ENCODE results near the gene ROCK2.
A peak's percentile ranks its signal among the peaks of the same experiment; 100 is the strongest.
"Not testable (repeated sequence)": the region's sequence is repeated elsewhere in the genome, so short reads cannot be mapped to it uniquely, and the experiment has no call there.

Gene ROCK2

GRCh38 chr2:11236335-11236734 lies 108.1 kb downstream of the ROCK2 start:
- no peak overlapping the region for H3K18ac ChIP-seq (ENCODE audit: low read length)
- no peaks in the 10 kb centered on the region for H3K79me2 ChIP-seq (ENCODE audit: control insufficient read depth, insufficient read depth, low read length)
- H2BK5ac ChIP-seq (ENCODE audit: low read length) = no peak overlapping the region
- no peak overlapping the region for H2AK5ac ChIP-seq (ENCODE audit: low read length)
- DNase-seq = peak; percentile 21
- no peak overlapping the region for H3K4ac ChIP-seq (ENCODE audit: low read depth, low read length)
- H4K8ac ChIP-seq (ENCODE audit: low read depth, low read length) = no peak overlapping the region
- no peak overlapping the region for H2BK120ac ChIP-seq (ENCODE audit: low read depth, low read length)
- no peaks in the 10 kb centered on the region for H3K36me3 ChIP-seq (ENCODE audit: control insufficient read depth, insufficient read depth, low read length)
- no peaks in the 10 kb centered on the region for H3K27me3 ChIP-seq (ENCODE audit: insufficient read depth, low read length, poor library complexity)
- H3K4me2 ChIP-seq (ENCODE audit: low read length) = no peak overlapping the region
- no peak overlapping the region for H3K23ac ChIP-seq (ENCODE audit: low read length)
- peaks cover 2% of the 10 kb centered on the region for H3K79me1 ChIP-seq (ENCODE audit: low read length)
- H2BK15ac ChIP-seq (replicated peaks; ENCODE audit: low read depth) = no peak overlapping the region
- H4K5ac ChIP-seq (ENCODE audit: low read length) = no peak overlapping the region
- no peak overlapping the region for H3K4me3 ChIP-seq (ENCODE audit: low read length)
- no CpG with 5 or more reads among the region's 3 CpGs for WGBS (ENCODE audit: extremely low coverage, insufficient coverage, low lambda C conversion rate)
- H3K56ac ChIP-seq (ENCODE audit: low read length) = no peak overlapping the region
- no peak overlapping the region for H3K27ac ChIP-seq (ENCODE audit: low read depth, low read length)
- no peak overlapping the region for H3K9ac ChIP-seq (ENCODE audit: low read length)
- H3K4me1 ChIP-seq (ENCODE audit: control insufficient read depth, low read depth, low read length) = no peaks in the 10 kb centered on the region

GRCh38 chr2:11235583-11235982 lies 108.9 kb downstream of the ROCK2 start:
- Histone ChIP-seq H2BK5ac (ENCODE audit: low read length) (no peak overlapping the region), H4K5ac (ENCODE audit: low read length) (no peak overlapping the region), H4K8ac (ENCODE audit: low read depth, low read length) (no peak overlapping the region), H2BK120ac (ENCODE audit: low read depth, low read length) (no peak overlapping the region), H3K4me3 (ENCODE audit: low read length) (no peak overlapping the region), H3K4me2 (ENCODE audit: low read length) (no peak overlapping the region), H3K56ac (ENCODE audit: low read length) (no peak overlapping the region), H3K18ac (ENCODE audit: low read length) (no peak overlapping the region), H3K27me3 (ENCODE audit: insufficient read depth, low read length, poor library complexity) (no peaks in the 10 kb centered on the region), H2AK5ac (ENCODE audit: low read length) (no peak overlapping the region), H3K9ac (ENCODE audit: low read length) (no peak overlapping the region), H3K79me2 (ENCODE audit: control insufficient read depth, insufficient read depth, low read length) (no peaks in the 10 kb centered on the region), H3K4ac (ENCODE audit: low read depth, low read length) (no peak overlapping the region), H3K79me1 (ENCODE audit: low read length) (peaks cover 2% of the 10 kb centered on the region), H3K36me3 (ENCODE audit: control insufficient read depth, insufficient read depth, low read length) (no peaks in the 10 kb centered on the region), H3K27ac (ENCODE audit: low read depth, low read length) (no peak overlapping the region), H3K23ac (ENCODE audit: low read length) (no peak overlapping the region), H3K4me1 (ENCODE audit: control insufficient read depth, low read depth, low read length) (no peaks in the 10 kb centered on the region), H2BK15ac (replicated peaks; ENCODE audit: low read depth) (no peak overlapping the region)
- DNase-seq = no peak
- WGBS (ENCODE audit: extremely low coverage, insufficient coverage, low lambda C conversion rate) = 100% methylated on average over 1 of the region's 2 CpGs

- Histone ChIP-seq H3K4me1 (ENCODE audit: control insufficient read depth, low read depth, low read length) (no peaks in the 10 kb centered on the region), H3K27me3 (ENCODE audit: insufficient read depth, low read length, poor library complexity) (no peaks in the 10 kb centered on the region), H4K8ac (ENCODE audit: low read depth, low read length) (no peak overlapping the region), H3K36me3 (ENCODE audit: control insufficient read depth, insufficient read depth, low read length) (no peaks in the 10 kb centered on the region), H2BK15ac (replicated peaks; ENCODE audit: low read depth) (no peak overlapping the region), H3K18ac (ENCODE audit: low read length) (no peak overlapping the region), H2BK5ac (ENCODE audit: low read length) (no peak overlapping the region), H3K4me3 (ENCODE audit: low read length) (no peak overlapping the region), H2BK120ac (ENCODE audit: low read depth, low read length) (no peak overlapping the region), H3K27ac (ENCODE audit: low read depth, low read length) (no peak overlapping the region), H3K79me1 (ENCODE audit: low read length) (peaks cover 2% of the 10 kb centered on the region), H4K5ac (ENCODE audit: low read length) (no peak overlapping the region), H2AK5ac (ENCODE audit: low read length) (no peak overlapping the region), H3K4me2 (ENCODE audit: low read length) (no peak overlapping the region), H3K23ac (ENCODE audit: low read length) (no peak overlapping the region), H3K9ac (ENCODE audit: low read length) (no peak overlapping the region), H3K79me2 (ENCODE audit: control insufficient read depth, insufficient read depth, low read length) (no peaks in the 10 kb centered on the region), H3K56ac (ENCODE audit: low read length) (no peak overlapping the region), H3K4ac (ENCODE audit: low read depth, low read length) (no peak overlapping the region)
- WGBS (ENCODE audit: extremely low coverage, insufficient coverage, low lambda C conversion rate) = no CpG with 5 or more reads among the region's 1 CpG
- no peak for DNase-seq
Observed at GRCh38 chr2:11234309-11234708, 110.1 kb downstream of the ROCK2 start.

GRCh38 chr2:11231193-11231592 lies 113.2 kb downstream of the ROCK2 start:
- H3K9ac ChIP-seq (ENCODE audit: low read length); H3K27ac ChIP-seq (ENCODE audit: low read depth, low read length); H4K5ac ChIP-seq (ENCODE audit: low read length); H2BK120ac ChIP-seq (ENCODE audit: low read depth, low read length); H4K8ac ChIP-seq (ENCODE audit: low read depth, low read length); H3K23ac ChIP-seq (ENCODE audit: low read length); H3K4me3 ChIP-seq (ENCODE audit: low read length); DNase-seq; H3K56ac ChIP-seq (ENCODE audit: low read length); H3K27me3 ChIP-seq (ENCODE audit: insufficient read depth, low read length, poor library complexity); H3K79me1 ChIP-seq (ENCODE audit: low read length); H2AK5ac ChIP-seq (ENCODE audit: low read length); H3K4ac ChIP-seq (ENCODE audit: low read depth, low read length); H2BK5ac ChIP-seq (ENCODE audit: low read length); H3K4me2 ChIP-seq (ENCODE audit: low read length); H2BK15ac ChIP-seq (replicated peaks; ENCODE audit: low read depth); H3K36me3 ChIP-seq (ENCODE audit: control insufficient read depth, insufficient read depth, low read length); H3K4me1 ChIP-seq (ENCODE audit: control insufficient read depth, low read depth, low read length); H3K18ac ChIP-seq (ENCODE audit: low read length); H3K79me2 ChIP-seq (ENCODE audit: control insufficient read depth, insufficient read depth, low read length): not testable (repeated sequence)
- WGBS (ENCODE audit: extremely low coverage, insufficient coverage, low lambda C conversion rate) = no CpG with 5 or more reads among the region's 11 CpGs

GRCh38 chr2:11228692-11229091 lies 115.7 kb downstream of the ROCK2 start:
- no peak overlapping the region for H3K18ac ChIP-seq (ENCODE audit: low read length)
- no peak overlapping the region for H3K56ac ChIP-seq (ENCODE audit: low read length)
- no peak for DNase-seq
- H3K27ac ChIP-seq (ENCODE audit: low read depth, low read length) = no peak overlapping the region
- H3K79me2 ChIP-seq (ENCODE audit: control insufficient read depth, insufficient read depth, low read length) = no peaks in the 10 kb centered on the region
- no peak overlapping the region for H2AK5ac ChIP-seq (ENCODE audit: low read length)
- no CpG with 5 or more reads among the region's 1 CpG for WGBS (ENCODE audit: extremely low coverage, insufficient coverage, low lambda C conversion rate)
- H4K8ac ChIP-seq (ENCODE audit: low read depth, low read length) = no peak overlapping the region
- H3K23ac ChIP-seq (ENCODE audit: low read length) = no peak overlapping the region
- no peak overlapping the region for H4K5ac ChIP-seq (ENCODE audit: low read length)
- no peaks in the 10 kb centered on the region for H3K36me3 ChIP-seq (ENCODE audit: control insufficient read depth, insufficient read depth, low read length)
- no peak overlapping the region for H3K4me3 ChIP-seq (ENCODE audit: low read length)
- H3K9ac ChIP-seq (ENCODE audit: low read length) = no peak overlapping the region
- H2BK15ac ChIP-seq (replicated peaks; ENCODE audit: low read depth) = no peak overlapping the region
- no peak overlapping the region for H3K4me2 ChIP-seq (ENCODE audit: low read length)
- no peaks in the 10 kb centered on the region for H3K79me1 ChIP-seq (ENCODE audit: low read length)
- no peak overlapping the region for H2BK5ac ChIP-seq (ENCODE audit: low read length)
- no peak overlapping the region for H2BK120ac ChIP-seq (ENCODE audit: low read depth, low read length)
- no peaks in the 10 kb centered on the region for H3K27me3 ChIP-seq (ENCODE audit: insufficient read depth, low read length, poor library complexity)
- no peak overlapping the region for H3K4ac ChIP-seq (ENCODE audit: low read depth, low read length)
- peaks cover 1% of the 10 kb centered on the region for H3K4me1 ChIP-seq (ENCODE audit: control insufficient read depth, low read depth, low read length)

- Histone ChIP-seq H3K56ac (ENCODE audit: low read length) (no peak overlapping the region), H3K9ac (ENCODE audit: low read length) (no peak overlapping the region), H3K79me2 (ENCODE audit: control insufficient read depth, insufficient read depth, low read length) (no peaks in the 10 kb centered on the region), H2AK5ac (ENCODE audit: low read length) (no peak overlapping the region), H3K79me1 (ENCODE audit: low read length) (no peaks in the 10 kb centered on the region), H3K27ac (ENCODE audit: low read depth, low read length) (no peak overlapping the region), H3K36me3 (ENCODE audit: control insufficient read depth, insufficient read depth, low read length) (no peaks in the 10 kb centered on the region), H3K4ac (ENCODE audit: low read depth, low read length) (no peak overlapping the region), H4K5ac (ENCODE audit: low read length) (no peak overlapping the region), H3K27me3 (ENCODE audit: insufficient read depth, low read length, poor library complexity) (no peaks in the 10 kb centered on the region), H3K23ac (ENCODE audit: low read length) (no peak overlapping the region), H2BK120ac (ENCODE audit: low read depth, low read length) (no peak overlapping the region), H2BK5ac (ENCODE audit: low read length) (no peak overlapping the region), H3K18ac (ENCODE audit: low read length) (no peak overlapping the region), H3K4me3 (ENCODE audit: low read length) (no peak overlapping the region), H2BK15ac (replicated peaks; ENCODE audit: low read depth) (no peak overlapping the region), H3K4me2 (ENCODE audit: low read length) (no peak overlapping the region), H3K4me1 (ENCODE audit: control insufficient read depth, low read depth, low read length) (peaks cover 1% of the 10 kb centered on the region), H4K8ac (ENCODE audit: low read depth, low read length) (no peak overlapping the region)
- no peak for DNase-seq
Observed at GRCh38 chr2:11227595-11227994, 116.8 kb downstream of the ROCK2 start.

Measured in mesendoderm (in vitro differentiated cells).